GM12878 (cell line): ENCODE data around the gene GNG12. TPM values are rescaled to one million over a fixed set of nuclear protein-coding genes. Genes with fewer than 3 reads are reported as not detected.

ENCODE experiments used
- ATAC-seq: fragments of 200-7000 bp; cut with Tn5 transposase; 3 replicates; pipeline ENCODE4 v1.9.1; 2020; ENCODE audit warnings: mild to moderate bottlenecking, moderate library complexity
- BruUV-seq: library from RNA; stranded (reverse); fragments of 400-500 nt; replicated peaks from 2 replicates; lab custom pipeline; 2021; lab: Mats Ljungman, UMichigan
- CTCF ChIA-PET: fragments of 300-600 bp; sonication (Branson Sonifier 250); formaldehyde crosslinking; extraction: SDS; loops from one replicate; lab custom pipeline; 2021; ENCODE audit warnings: inconsistent platforms; lab: Yijun Ruan, JAX
- POLR2A ChIA-PET: fragments of 350-600 bp; formaldehyde crosslinking; extraction: SDS; loops from one replicate; lab custom pipeline; 2021; ENCODE audit warnings: inconsistent platforms; lab: Charles Lee
- RAD21 ChIA-PET: fragments of 300-600 bp; sonication (Branson Sonifier 250); formaldehyde crosslinking; loops from one replicate; lab custom pipeline; 2023; ENCODE audit warnings: antibody characterized with exemption; ENCODE audit not compliant: unreplicated experiment; lab: Charles Lee
- SMC1A ChIA-PET: fragments of 300-600 bp; sonication (Branson Sonifier 250); formaldehyde crosslinking; loops from one replicate; lab custom pipeline; 2023; ENCODE audit not compliant: unreplicated experiment, uncharacterized antibody; lab: Charles Lee
- DNase-seq: peaks from one replicate; pipeline ENCODE4 v3.0.0-alpha.2; 2011; ENCODE audit warnings: low read depth, low spot score
- FAIRE-seq: peaks from 3 replicates; lab custom pipeline; 2011; peaks lifted over from hg19 to GRCh38; lab: Jason Lieb, UNC
- H2AFZ ChIP-seq: 2 replicates; pipeline ENCODE4 v1.6.0; 2011; ENCODE audit warnings: low read depth, low read length, control low read depth; ENCODE audit not compliant: control insufficient read depth
- H3K27ac ChIP-seq: 2 replicates; pipeline ENCODE4 v1.5.1; 2011; ENCODE audit warnings: control low read depth; ENCODE audit not compliant: control insufficient read depth, insufficient read depth
- H3K27me3 ChIP-seq, 2 experiments: replicated peaks in 1 of 2; 2 replicates each; pipeline versions ENCODE4 v1.6.0 to v1.6.1; 2011; ENCODE audit warnings: low read length in 1 of 2; ENCODE audit not compliant: control insufficient read depth in 2 of 2, insufficient read depth in 2 of 2
- H3K36me3 ChIP-seq, 2 experiments: 2 replicates each; pipeline ENCODE4 v1.5.1; 2011; ENCODE audit warnings: low read length in 1 of 2; ENCODE audit not compliant: control insufficient read depth in 2 of 2, insufficient read depth in 2 of 2
- H3K4me1 ChIP-seq: 2 replicates; pipeline ENCODE4 v1.6.1; 2011; ENCODE audit warnings: mild to moderate bottlenecking, low read length, moderate library complexity, mixed read lengths; ENCODE audit not compliant: control insufficient read depth, insufficient read depth
- H3K4me2 ChIP-seq: 2 replicates; pipeline ENCODE4 v1.6.0; 2011; ENCODE audit warnings: control low read depth; ENCODE audit not compliant: control insufficient read depth, insufficient read depth
- H3K4me3 ChIP-seq: fragments of 200-600 bp; sonication (generic); 2 replicates; pipeline ENCODE4 v1.5.1; 2016
- H3K79me2 ChIP-seq: 2 replicates; pipeline ENCODE4 v1.6.0; 2011; ENCODE audit warnings: low read length; ENCODE audit not compliant: control insufficient read depth, insufficient read depth
- H3K9ac ChIP-seq: 2 replicates; pipeline ENCODE4 v1.8.0; 2011; ENCODE audit warnings: low read length, control low read depth, mixed read lengths; ENCODE audit not compliant: control insufficient read depth, insufficient read depth
- H3K9me3 ChIP-seq: replicated peaks from 3 replicates; pipeline ENCODE4 v1.5.1; 2011; ENCODE audit warnings: mild to moderate bottlenecking, low read length; ENCODE audit not compliant: control insufficient read depth, insufficient read depth
- H4K20me1 ChIP-seq: 2 replicates; pipeline ENCODE4 v1.6.0; 2011; ENCODE audit not compliant: control insufficient read depth, insufficient read depth
- EED ChIP-seq: sonication (generic); IDR thresholded peaks from 2 replicates; pipeline ENCODE4 v1.6.1; 2016; ENCODE audit warnings: antibody characterized with exemption, low read depth
- IKZF1 ChIP-seq: fragments of 450-650 bp; conservative IDR thresholded peaks from 2 replicates; pipeline ENCODE4 v1.6.1; 2017; ENCODE audit warnings: antibody characterized with exemption, mild to moderate bottlenecking
- IKZF2 ChIP-seq, 2 experiments: fragments of 450-650 bp; IDR thresholded peaks; 2 replicates each; pipeline ENCODE4 v1.6.1; 2017; ENCODE audit warnings: mild to moderate bottlenecking in 2 of 2, moderate library complexity in 2 of 2
- IRF5 ChIP-seq: fragments of 450-650 bp; IDR thresholded peaks from 2 replicates; pipeline ENCODE4 v1.6.1; 2017; ENCODE audit warnings: borderline replicate concordance
- KAT2A ChIP-seq: conservative IDR thresholded peaks from 2 replicates; pipeline ENCODE4 v1.6.1; 2011; ENCODE audit warnings: low read depth, low read length; ENCODE audit not compliant: control insufficient read depth
- MTA2 ChIP-seq: fragments of 450-650 bp; IDR thresholded peaks from 2 replicates; pipeline ENCODE4 v1.6.1; 2016; ENCODE audit warnings: low read depth, mild to moderate bottlenecking, moderate library complexity
- NFIC ChIP-seq: IDR thresholded peaks from 2 replicates; pipeline ENCODE4 v1.6.1; 2012; ENCODE audit warnings: low read depth, mild to moderate bottlenecking, inconsistent platforms, low read length, moderate library complexity
- NR2C1 ChIP-seq: fragments of 450-650 bp; IDR thresholded peaks from 2 replicates; pipeline ENCODE4 v1.6.1; 2017; ENCODE audit warnings: antibody characterized with exemption, mild to moderate bottlenecking, moderate library complexity
- PKNOX1 ChIP-seq: fragments of 450-650 bp; IDR thresholded peaks from 2 replicates; pipeline ENCODE4 v1.6.1; 2016; ENCODE audit warnings: mild to moderate bottlenecking
- POU2F2 ChIP-seq: IDR thresholded peaks from 3 replicates; pipeline ENCODE4 v1.6.1; 2011; ENCODE audit warnings: low read depth, mild to moderate bottlenecking, low read length, borderline replicate concordance
- SIN3A ChIP-seq: IDR thresholded peaks from 2 replicates; pipeline ENCODE4 v1.6.1; 2012; ENCODE audit warnings: low read depth, low read length, improper control_type of control experiment
- SPI1 ChIP-seq: IDR thresholded peaks from 2 replicates; pipeline ENCODE4 v1.6.1; 2011; ENCODE audit warnings: low read depth, mild to moderate bottlenecking, low read length, moderate library complexity, borderline replicate concordance; ENCODE audit not compliant: insufficient read depth
- SREBF2 ChIP-seq: IDR thresholded peaks from 2 replicates; pipeline ENCODE4 v1.6.1; 2012; ENCODE audit warnings: mild to moderate bottlenecking, low read length
- STAT3 ChIP-seq: IDR thresholded peaks from 2 replicates; pipeline ENCODE4 v1.6.1; 2011; ENCODE audit warnings: low read depth, low read length, improper control_type of control experiment
- TCF3 ChIP-seq: IDR thresholded peaks from 2 replicates; pipeline ENCODE4 v1.6.1; 2012; ENCODE audit warnings: low read depth, mild to moderate bottlenecking, low read length, borderline replicate concordance; ENCODE audit not compliant: insufficient read depth
- USF1 ChIP-seq: IDR thresholded peaks from 2 replicates; pipeline ENCODE4 v1.6.1; 2011; ENCODE audit warnings: borderline replicate concordance, low read depth, mild to moderate bottlenecking, moderate library complexity, mixed read lengths, low read length; ENCODE audit not compliant: insufficient read depth; ENCODE audit errors: extremely low read length
- ZNF24 ChIP-seq: fragments of 450-650 bp; IDR thresholded peaks from 2 replicates; pipeline ENCODE4 v1.6.1; 2017; ENCODE audit warnings: antibody characterized with exemption, mild to moderate bottlenecking
- WGBS: methylation state at CpG from one replicate; pipeline ENCODE4 v1.1.6; 2016; ENCODE audit warnings: low lambda C conversion rate; ENCODE audit not compliant: insufficient replicate concordance, insufficient coverage; ENCODE audit errors: missing lambda C conversion rate; 5-methylcytosine and 5-hydroxymethylcytosine counted together
- in situ Hi-C: fragments of 300-500 bp; cut with MboI; formaldehyde crosslinking; loops from 9 replicates; pipeline ENCODE4 v1.14.3; 2018; ENCODE audit warnings: mixed read lengths
- intact Hi-C: fragments of 100-400 bp; cut with micrococcal nuclease; formaldehyde crosslinking; loops from one replicate; pipeline ENCODE4 v1.14.2; 2022; ENCODE audit not compliant: unreplicated experiment
- polyA plus RNA-seq, 11 experiments: library from polyadenylated mRNA; depleted of rRNA in 4 of 11; unstranded in 6 of 11; stranded (reverse) in 5 of 11; fragments of >200 nt; fragmentation: Nextera tagmentation in 4 of 11; fragmentation: Illumina TruSeq in 1 of 11; extraction: Ambion mirVana in 4 of 11; extraction: Trizol in 1 of 11; gene quantifications; 1 replicate in 1 of 11; 2 replicates in 10 of 11; pipeline versions ENCODE4 v1.2.1 to v1.2.3, GENCODE V29; 2011 to 2016; ENCODE audit warnings: inconsistent platforms in 2 of 11, missing spikeins in 2 of 11, low read depth in 1 of 11
- total RNA-seq, 4 experiments: library from RNA; depleted of rRNA in 3 of 4; stranded (reverse); fragments of >200 nt in 3 of 4; fragmentation: Illumina TruSeq in 1 of 4; extraction: Trizol in 1 of 4; gene quantifications; 2 replicates each; pipeline versions ENCODE4 v1.2.1 to v1.2.3, GENCODE V29; 2013 to 2021
- TF ChIP-seq, protein P1 (sequence below): fragments of 450-650 bp; IDR thresholded peaks from 2 replicates; pipeline ENCODE4 v1.6.1; 2017; ENCODE audit warnings: low read depth, mild to moderate bottlenecking, moderate library complexity

GNG12 gene
- total and polyA plus RNA-seq, 10 of the 15 experiments (the other 5 are each of a cell fraction or from before 2014, with no cell fraction given), result 0.22 to 32.8 (median 0.35) TPM

DNA sequence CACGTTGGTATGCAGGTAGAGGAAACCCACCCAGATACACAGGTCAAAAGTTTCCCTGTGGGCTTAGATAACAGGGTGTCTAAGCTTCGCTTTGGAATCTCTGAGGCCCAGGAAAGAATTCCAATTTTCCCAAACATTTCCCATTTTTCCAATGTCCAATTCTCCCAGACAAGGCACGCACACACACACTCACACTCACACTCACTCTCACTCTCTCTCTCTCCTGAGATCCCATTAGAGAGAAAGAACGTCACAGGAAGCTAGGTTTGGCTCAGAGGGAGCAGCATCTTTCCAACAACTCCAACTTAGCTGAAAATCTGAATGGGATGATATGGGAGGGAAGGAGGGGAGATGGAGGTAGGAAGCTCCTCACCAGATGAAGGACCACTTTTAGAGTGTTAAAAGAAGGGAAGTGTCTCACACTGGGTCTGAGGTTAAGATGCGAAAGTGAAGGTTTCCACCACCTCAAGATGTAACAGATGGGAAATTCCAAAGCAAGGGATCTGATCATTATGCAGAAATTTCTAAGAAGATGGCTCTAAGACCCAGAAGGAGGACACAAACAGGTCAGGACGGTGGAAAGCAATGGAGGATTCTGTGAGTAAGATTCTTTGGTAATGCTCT is 63.5 kb downstream of the GNG12 start:
- in situ Hi-C loops, result no loop called here
- CTCF ChIA-PET, result interaction anchor here (0.6 to 10.3 kb wide), 19 partner anchors 9 to 233 kb away, joined by 3 to 315 read pairs (median 8); partner anchors contain the start of genes GADD45A and GNG12
- TF ChIP-seq SIN3A (no peak), NFIC (no peak), EED (no peak), NR2C1 (no peak), IRF5 (no peak), POU2F2 (no peak), PKNOX1 (no peak), USF1 (no peak), IKZF2 (IDR thresholded peaks at IDR 0.05) (peak; percentile 82 to 85), STAT3 (no peak), SREBF2 (no peak), IKZF1 (peak; percentile 86), MTA2 (peak; percentile 26; the same call in 1 of the 2 replicates), KAT2A (no peak), TCF3 (no peak), ZNF24 (no peak), SPI1 (no peak)
- TF ChIP-seq, protein P1, sequence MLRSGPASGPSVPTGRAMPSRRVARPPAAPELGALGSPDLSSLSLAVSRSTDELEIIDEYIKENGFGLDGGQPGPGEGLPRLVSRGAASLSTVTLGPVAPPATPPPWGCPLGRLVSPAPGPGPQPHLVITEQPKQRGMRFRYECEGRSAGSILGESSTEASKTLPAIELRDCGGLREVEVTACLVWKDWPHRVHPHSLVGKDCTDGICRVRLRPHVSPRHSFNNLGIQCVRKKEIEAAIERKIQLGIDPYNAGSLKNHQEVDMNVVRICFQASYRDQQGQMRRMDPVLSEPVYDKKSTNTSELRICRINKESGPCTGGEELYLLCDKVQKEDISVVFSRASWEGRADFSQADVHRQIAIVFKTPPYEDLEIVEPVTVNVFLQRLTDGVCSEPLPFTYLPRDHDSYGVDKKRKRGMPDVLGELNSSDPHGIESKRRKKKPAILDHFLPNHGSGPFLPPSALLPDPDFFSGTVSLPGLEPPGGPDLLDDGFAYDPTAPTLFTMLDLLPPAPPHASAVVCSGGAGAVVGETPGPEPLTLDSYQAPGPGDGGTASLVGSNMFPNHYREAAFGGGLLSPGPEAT, result peak; percentile 69; the same call in 1 of the 2 replicates
- TF ChIP-seq, all 136 proteins: peak for 4
- ChIA-PET RAD21 (interaction anchor here (0.8 to 10.3 kb wide), 18 partner anchors 9 to 243 kb away, joined by 3 to 320 read pairs (median 10); partner anchors contain the start of genes GADD45A and GNG12), SMC1A (interaction anchor here (0.8 to 20.9 kb wide), 12 partner anchors 9 to 349 kb away, joined by 3 to 1058 read pairs (median 24); partner anchors contain the start of gene GNG12), POLR2A (interaction anchor here (0.6 to 5.3 kb wide), 11 partner anchors 10 to 85 kb away, joined by 3 to 36 read pairs (median 4); partner anchors contain the start of genes GADD45A and GNG12)
- no peak overlapping the region for H2AFZ ChIP-seq
- ATAC-seq, result peak; percentile 41
- no peak for FAIRE-seq
- H3K9me3 ChIP-seq, result no peaks in the 10 kb centered on the region
- intact Hi-C loops, result loop anchor here (5.0 kb wide), 4 partner anchors 63 to 578 kb away; partner anchors contain the start of gene GNG12
- no peak overlapping the region for H3K27ac ChIP-seq
- no peaks in the 10 kb centered on the region for H3K79me2 ChIP-seq
- H3K4me3 ChIP-seq, result no peak overlapping the region
- no peaks in the 10 kb centered on the region for H3K36me3 ChIP-seq
- peaks cover 0 to under 1% of the 10 kb centered on the region in 2 experiments; a peak in 2 of 4 replicates for H3K27me3 ChIP-seq
- WGBS, result 5% methylated on average over 6 of the region's 6 CpGs
- no peak overlapping the region for H3K4me2 ChIP-seq
- H4K20me1 ChIP-seq, result no peaks in the 10 kb centered on the region
- H3K4me1 ChIP-seq, result peaks cover 7% of the 10 kb centered on the region
- H3K9ac ChIP-seq, result no peak overlapping the region
- no TSS peak for BruUV-seq
- no peak for DNase-seq
